GM21447 (cell line): ENCODE data around the gene KCNQ1.

Source experiments
- ATAC-seq: cut with Tn5 transposase; IDR thresholded peaks from one replicate; pipeline ENCODE4 v1.9.1; 2021; ENCODE audit not compliant: unreplicated experiment

Gene KCNQ1

DNA sequence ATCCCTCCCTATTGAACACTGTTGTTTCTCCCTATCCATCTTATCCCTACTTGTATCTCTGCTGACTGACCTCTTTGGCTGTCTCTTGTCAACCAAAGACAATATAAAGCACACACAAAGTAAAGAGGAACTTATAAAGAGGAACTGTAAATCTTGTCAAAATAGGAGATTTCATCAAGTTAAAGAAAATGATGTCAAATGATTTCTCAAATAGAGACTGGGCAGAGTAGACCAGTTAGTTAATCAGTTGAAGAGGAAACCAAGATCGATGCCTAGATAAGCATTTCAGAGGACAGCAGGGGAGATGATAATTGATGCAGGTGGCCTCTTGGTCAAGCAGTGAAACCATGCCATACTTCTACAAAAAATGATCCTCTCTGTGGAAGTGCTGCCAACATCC lies 232.3 kb downstream of the KCNQ1 start:
- ATAC-seq = peak; percentile 58

DNA sequence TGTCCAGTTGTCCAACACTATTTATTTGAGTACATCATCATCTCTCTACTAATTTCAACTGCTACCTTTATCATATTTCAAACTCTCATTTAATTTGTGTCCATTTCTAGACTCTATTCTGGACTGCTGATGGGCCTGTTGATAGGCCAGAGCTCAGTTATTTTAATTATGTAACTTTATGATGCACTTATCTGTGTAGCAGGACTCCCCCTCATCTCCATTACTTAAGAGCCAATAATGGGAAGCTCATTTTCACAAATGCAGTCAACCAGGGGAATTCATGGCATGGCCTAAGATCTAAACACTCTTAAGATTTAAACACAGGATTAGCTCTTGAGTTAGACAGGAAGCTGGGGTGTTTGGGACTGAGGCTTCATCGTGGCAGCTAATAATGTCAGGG lies 233.6 kb downstream of the KCNQ1 start:
- ATAC-seq = no peak

DNA sequence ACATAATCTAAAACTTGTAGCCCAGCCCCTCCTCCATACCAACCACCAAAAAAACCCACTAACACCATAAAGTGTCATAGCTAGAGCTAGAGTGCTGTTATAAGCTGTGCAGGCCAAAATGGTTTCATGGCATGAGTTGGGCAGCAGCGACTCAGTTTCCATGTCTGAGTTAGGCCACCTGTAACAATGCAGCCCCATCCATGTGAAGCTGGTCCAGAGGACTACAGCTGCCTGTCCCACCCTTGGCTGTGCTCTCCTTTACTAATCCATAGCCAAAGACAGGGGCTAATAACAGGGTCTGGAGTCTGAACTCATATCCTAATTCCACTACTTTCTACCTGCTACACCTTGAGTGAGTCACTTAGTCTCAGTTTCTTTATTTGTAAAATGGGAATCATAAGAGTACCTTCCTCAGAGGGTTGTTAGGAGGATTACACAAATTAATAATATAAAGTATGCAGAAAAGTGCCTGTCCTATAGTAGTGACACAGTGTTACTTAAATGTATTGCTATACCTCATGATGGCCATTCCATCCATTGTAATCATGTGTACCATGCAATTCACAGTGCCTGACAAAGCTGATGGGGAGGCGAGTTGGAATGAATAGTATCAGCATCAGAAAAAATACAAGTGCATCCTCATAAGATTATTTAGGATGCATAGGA lies 234.3 kb downstream of the KCNQ1 start:
- no peak for ATAC-seq

DNA sequence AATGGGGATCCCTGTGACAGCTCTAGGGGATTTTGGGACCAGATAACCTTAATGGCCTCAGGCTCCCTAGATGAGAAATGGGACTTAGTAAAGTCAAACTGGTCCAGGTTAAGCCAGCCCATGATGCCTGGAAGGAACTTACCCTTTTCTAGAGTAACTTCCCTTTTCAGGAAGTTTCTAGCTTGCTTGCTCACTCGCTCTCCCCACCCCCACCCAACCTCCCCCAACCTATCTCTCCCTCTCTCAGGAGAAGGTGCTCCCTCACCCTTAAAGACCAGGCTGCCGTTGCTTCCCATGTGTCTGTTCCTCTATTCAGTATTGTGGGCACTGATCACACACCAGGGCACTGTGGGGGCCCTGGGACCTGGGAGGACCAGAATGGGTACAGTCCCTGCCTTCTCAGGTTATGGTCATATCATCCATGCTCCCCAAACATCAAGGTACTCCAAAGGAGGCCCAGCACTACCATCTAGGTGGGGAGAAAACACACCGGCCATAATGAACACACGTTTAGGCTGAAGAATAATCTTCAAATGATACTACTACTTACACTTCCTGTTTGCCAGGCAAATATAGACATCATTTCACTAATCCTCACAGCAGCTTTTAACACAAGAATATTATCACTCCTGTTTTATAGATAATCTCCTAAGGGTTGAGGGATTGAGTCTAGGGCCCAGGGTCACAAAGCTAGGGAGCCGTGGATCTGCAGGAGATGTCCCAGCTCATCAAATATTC lies 236.8 kb downstream of the KCNQ1 start:
- no peak for ATAC-seq

DNA sequence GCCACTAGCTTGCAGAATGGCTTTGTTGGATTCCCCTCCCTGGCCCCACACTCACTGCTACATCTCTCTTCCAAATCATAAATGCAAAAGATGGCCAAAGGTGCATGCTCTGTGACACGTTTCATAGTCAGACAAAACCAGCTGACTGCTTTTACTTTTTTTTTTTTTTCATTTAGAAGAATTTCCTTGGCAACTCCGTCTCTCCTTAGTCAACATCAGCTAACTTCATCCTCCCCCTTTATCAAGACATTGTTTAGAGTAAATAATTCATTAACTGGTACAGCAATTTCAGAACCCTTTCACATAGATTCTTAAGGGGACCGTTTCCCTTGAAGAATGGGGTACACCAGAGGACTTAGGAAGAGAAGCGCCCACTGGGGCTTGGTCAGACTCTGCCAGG lies 239.0 kb downstream of the KCNQ1 start:
- ATAC-seq = no peak

DNA sequence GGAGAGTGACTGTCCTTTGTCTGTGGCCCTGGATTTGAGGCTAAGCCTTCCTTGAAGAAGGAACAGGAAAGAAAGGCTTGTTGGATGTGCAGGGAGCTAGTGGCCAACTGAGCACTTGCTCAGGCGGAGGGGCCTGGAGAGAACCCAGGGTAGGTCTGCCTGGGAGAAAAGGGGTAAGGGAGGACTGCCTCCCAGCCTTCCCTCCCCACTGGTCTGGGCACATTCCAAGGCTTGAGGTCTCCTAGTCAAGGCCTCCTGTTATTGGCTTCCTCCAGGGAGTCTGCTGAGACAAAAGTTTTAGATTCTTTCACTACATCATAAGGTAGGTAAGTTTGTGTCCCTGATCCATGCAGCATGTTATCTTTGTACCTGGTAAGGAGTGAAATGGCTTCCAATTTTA lies 239.8 kb downstream of the KCNQ1 start:
- no peak for ATAC-seq

DNA sequence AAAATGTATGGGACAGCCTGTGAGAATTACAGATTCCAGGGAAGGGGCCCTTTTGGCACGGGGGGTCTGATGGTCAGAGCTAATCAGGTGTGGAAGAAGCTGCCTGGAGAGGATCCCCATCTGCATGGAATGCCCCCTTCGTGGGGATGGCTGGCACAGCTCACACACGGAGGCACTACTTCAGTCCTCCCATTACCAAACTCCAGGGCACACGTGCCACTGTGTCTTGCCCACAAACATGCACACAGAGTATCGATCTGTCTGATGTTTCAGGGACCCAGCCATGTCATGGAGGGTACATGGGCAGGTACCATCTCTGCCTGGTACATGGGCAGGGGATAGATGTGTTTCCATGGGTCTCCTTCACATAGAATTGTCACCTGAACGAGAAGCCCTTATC lies 240.2 kb downstream of the KCNQ1 start:
- no peak for ATAC-seq

DNA sequence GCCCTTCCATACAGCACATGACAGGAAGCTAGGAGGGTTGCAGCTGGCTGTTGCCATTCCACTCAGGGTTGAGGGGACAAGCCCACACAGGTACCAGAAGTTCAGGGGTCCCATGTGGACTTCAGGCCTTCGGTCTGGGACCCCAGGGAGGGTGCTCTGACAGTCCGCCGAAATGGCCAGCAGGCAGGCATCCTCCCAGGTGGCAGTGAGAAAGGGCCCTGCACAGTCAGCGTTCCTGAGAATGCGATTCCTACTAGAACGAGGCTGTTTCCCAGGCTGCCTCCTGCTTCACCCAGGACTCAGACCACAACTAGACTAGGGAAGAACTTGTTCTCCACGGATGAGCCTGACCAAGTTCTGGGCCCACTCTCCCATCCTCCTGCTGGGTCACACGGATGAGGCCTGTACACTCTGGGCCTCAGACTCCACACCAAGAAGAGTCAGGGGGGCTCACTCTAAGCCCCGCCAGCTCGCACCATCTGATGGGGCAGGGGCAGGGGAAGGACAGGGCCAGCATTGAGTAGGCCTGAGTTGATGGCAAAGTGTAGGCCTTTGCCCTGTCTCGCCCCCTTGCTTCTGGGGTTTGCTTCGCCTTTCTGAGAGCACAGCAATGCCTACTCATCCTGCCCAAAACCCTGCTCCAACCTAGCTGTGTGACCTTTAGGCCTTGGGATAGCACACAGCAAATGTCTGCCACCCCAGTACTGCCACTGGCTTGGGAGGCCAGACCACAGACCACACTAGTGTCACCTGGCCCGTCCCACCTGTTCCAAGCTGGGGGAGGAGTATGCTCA lies 241.0 kb downstream of the KCNQ1 start:
- ATAC-seq = no peak

DNA sequence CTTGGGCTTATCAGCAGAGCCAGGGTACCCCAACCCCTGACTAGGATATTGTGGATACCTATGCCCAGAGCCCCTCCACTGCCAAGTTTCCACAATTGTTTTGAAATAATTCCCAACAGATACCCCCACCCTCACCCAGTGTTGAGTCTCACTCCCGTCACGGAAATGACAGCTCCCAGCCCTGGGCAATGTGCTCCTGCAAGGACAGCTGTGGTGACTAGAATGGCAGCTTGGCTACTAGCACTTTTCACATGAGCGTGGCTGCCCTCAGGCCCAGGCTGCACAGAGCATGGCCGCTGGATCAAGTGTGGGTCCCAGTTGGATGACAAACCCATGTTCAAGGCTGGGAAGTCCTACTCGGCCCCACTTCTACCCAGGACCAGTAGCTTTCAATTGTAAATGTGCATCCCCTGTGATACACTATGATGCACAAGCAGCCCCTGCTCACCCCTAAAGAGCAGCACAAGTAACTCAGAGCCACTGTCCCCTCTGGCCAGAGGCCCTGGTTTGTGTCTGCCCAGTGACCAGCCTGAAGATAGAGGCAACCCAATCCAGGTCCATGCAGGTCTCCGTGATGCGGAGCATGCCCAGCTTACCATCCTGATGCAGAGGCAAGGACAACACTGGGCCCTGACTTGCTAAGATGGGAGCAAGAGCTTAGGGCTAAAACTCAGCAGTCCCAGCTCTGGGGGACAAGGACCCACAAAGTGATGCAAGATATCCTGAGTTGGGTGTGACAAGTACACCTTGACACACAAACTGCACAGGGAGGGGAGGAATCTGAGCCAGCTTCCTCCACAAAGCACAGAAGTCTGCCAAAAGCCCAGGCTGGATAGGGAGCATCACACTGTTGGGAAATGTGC lies 241.8 kb downstream of the KCNQ1 start:
- no peak for ATAC-seq

DNA sequence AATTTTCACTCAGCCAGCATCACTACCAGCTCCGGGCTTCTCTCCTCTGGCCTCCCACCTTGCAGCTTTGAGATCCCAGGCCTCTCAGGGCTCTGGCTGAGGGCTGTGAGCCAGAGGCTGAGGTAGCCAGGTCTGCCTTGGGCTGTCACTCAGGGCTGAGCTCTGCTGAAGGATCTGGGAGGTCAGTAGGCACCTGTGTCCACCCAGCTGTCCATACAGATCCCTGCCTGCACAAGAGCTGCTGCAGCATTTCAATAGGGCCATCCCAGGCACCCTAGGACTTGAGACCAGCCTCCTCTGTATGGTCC lies 242.4 kb downstream of the KCNQ1 start:
- no peak for ATAC-seq

DNA sequence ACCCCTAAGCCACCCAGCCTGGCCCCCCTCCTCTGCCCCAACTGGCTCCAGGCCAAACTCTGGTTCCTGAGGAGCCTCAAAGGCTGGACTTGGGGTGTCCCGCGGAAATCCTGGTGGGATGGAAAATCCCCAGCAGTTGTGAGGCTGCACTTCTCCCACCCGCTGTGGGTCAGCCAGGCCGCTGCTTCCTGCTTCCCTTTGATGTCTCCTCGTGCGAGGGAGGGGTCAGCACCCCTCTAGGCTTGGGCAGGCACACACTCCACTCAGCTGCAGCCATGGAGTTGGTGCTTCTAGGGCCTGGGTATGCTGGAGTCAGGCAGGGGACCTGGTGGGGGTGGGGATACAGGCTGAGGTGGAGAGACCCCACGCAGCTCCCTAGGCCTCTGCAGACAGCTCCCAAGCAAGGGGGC lies 243.0 kb downstream of the KCNQ1 start:
- ATAC-seq = no peak

DNA sequence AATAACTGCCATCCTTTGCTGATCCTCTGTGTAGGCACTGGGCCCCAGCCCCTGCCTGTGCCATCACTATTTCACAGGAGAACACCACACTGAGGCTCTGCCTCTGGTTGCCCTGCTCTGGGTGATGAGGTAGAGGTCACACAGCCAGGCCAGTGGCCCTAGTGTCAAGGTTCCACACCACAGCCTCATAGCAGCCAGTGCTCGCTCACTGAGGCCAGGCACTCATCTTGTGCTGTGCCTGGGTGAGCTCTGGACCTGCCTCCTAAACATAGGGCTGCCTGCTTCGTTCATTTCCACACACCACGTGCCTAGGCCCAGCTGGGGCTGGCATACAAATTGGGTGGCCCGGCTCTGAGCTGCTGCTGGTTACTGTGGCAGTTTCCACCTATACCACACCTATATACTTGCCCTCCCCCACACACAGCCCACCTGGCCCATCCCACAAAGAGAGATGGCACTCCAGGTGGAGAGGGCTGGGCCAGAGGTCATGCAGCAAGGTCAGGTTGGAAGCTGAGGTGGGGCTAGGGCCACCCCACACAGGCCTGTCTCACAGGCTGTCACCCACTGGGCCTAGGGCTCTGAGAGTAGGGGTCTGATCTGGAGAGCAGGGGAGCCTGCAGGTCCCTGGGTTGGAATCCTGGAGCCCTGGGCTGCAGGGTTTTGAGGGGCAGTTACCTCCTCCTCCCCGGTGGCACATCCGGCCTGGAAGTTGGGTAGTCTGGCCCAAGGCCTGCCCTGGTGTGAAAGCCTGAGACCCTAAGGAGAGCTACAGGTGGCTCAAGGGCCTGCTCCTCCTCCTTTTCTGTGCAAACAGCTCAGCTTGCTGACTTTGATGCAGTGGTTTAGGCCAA lies 243.8 kb downstream of the KCNQ1 start:
- no peak for ATAC-seq

DNA sequence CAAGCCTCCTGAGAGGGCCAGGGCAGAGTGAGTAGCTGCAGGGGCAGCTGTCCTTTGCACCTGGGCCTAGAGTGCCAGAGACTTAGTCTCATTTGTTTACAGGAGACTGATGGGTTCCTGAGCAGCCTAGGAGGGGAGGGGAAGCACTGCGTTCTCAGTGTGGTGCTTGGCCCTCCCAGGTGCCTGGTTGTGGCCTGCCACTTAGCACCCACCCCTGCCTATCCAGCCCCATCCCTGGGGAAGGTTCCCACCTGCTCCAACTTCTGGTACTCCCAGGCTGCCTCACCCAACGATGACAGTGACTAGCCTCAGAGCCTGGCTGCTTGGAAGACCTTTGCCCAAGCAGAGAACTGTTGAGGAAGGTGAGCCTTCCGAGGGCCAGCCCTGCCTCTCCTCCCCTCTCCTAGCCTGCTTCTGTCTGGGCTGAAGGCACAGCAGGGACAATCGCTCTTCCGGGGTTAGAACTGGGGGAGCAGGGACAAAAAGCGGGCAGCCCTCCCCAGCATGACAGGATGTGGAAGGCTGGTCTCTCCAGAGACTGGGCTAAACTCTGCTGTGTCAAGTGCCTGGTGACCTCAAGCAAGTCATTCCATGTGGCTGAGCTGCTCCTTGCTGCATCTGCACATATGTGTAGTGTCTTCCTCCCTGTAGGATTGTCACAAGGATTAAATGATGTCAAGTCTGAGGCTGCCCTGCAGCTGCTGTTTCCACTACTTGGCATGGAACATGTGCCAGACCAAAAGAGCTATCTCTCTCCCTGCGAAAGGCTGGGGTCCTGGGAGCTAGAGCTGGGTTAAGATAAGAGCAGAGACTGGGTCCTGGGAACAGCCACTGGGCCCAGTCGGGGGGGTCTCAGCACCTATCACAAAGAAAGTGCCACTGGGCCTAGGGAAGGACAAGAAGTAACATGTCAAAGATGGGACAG lies 245.1 kb downstream of the KCNQ1 start:
- no peak for ATAC-seq

DNA sequence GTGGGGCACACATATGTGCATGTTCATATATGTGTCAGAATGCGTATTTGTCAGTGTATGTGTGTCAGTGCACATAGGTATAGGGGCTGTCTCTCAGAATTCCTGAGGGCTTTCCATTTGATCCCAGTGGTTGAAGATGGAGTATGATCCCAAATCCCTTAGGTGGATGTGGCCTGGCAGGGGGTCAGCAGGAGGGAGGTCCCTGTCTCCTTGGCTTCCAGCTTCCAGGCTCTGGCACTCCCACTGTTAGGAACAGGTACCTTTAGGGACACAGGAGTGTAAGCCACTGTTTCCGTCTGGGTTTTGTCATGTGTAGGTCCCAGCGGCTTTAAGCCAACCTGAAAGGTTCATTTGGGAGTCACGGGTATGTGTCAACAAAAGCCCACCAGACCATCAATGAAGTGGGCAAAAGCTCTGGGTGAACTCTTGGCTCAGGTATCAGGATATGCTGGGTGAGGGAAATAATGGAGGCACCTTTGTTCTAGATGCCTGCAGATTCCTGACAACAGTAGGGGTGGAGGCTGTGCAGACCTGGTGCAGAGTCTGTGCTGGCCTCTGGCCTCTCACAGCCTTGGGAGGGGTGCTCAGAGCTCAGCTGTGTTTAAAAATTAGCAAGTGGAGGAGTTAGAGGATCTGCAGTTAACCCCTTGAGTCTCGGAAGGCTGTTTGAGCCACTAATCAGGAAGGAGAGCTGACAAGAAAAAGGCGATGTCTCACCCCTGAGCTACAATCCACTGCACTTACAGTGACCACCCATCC lies 246.0 kb downstream of the KCNQ1 start:
- no peak for ATAC-seq

DNA sequence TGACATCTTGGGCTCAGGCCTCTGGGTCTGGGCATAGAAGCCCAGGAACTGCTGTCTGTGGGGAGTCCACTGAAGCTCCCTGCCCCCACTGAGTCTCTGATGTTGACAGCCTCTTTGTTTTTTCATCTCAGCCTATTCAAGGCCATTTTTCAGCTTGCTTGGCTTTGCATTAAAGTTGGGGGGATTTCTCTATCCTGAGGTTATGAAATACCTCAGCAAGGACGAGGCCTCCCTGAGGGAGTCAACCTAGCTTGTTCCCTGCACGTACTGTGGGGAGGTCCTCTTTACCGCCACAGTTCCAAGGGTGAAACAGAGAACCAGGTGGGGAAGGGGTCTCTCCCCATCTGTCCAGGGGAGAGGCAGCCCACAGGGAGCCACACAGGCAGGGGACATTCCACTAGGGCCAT lies 246.6 kb downstream of the KCNQ1 start:
- ATAC-seq = no peak

DNA sequence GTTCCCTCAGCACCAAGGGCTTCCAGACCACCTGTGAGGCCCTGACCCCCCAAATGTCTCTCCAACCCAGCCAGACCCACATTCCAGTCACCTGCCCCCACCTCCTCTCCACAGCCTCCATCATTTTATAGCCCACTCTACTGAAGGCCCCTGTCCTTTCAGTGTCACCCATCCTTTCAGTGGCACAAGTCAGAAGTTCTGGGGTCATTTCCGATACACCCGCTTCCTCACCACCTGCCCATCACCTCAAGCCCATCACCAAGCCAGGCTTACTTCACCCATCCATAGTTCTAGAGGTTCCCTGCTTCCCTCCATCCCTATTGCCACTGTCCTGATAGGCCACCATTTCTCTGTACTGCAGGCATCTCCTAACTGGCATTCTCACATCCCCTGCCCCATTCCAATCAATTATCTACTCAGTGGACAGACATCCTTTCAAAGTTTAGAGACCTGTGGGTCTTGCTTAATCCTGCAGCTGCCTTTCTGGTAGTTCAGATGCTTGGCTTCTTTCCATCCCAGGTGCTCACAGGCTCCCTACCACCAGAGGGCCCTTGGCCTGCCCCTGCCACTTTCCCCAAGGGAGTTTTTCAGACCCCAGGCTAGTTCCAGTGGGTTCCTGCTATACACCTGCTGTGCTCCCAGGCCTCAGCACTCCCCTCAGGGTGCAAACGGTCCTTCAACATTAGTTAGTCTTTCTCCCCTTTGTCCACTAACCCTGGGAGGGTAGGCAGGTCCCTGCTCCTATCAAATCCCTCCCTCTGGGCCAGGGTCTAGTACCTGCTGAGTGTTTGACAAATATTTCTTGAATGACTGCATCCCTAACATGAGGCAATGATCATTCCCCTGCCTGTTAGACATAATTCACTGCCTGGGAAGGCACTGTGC lies 247.4 kb downstream of the KCNQ1 start:
- no peak for ATAC-seq
